ENCODE data around the gene CIITA.

CIITA gene

GRCh38 chr16:10879681-10880589 is 2.9 kb downstream of the CIITA start:
- DNase-seq = no peak

GRCh38 chr16:10880594-10881452 is 3.8 kb downstream of the CIITA start:
- DNase-seq = no peak

GRCh38 chr16:10881479-10882030 is 4.6 kb downstream of the CIITA start:
- DNase-seq = no peak

GRCh38 chr16:10883004-10883403 is 6.0 kb downstream of the CIITA start:
- DNase-seq = no peak

- no peak for DNase-seq
Measured at GRCh38 chr16:10885246-10885645, 8.2 kb downstream of the CIITA start.

GRCh38 chr16:10888320-10888937 is 11.4 kb downstream of the CIITA start:
- no peak for DNase-seq

- DNase-seq = no peak
Measured at GRCh38 chr16:10889855-10890254, 12.9 kb downstream of the CIITA start.

- no peak for DNase-seq
Measured at GRCh38 chr16:10892782-10893318, 15.8 kb downstream of the CIITA start.

GRCh38 chr16:10895053-10895946 is 18.3 kb downstream of the CIITA start:
- peak; percentile 18 for DNase-seq

- DNase-seq = no peak
Measured at GRCh38 chr16:10896165-10896564, 19.2 kb downstream of the CIITA start.

GRCh38 chr16:10896723-10897122 is 19.7 kb downstream of the CIITA start:
- DNase-seq = no peak

GRCh38 chr16:10897134-10897533 is 20.1 kb downstream of the CIITA start:
- no peak for DNase-seq

GRCh38 chr16:10902999-10903398 is 26.0 kb downstream of the CIITA start:
- DNase-seq = no peak

- no peak for DNase-seq
Measured at GRCh38 chr16:10906482-10906881, 29.5 kb downstream of the CIITA start.

GRCh38 chr16:10906914-10907756 is 30.1 kb downstream of the CIITA start:
- no peak for DNase-seq

GRCh38 chr16:10907757-10908045 is 30.7 kb downstream of the CIITA start:
- no peak for DNase-seq

GRCh38 chr16:10911267-10911666 is 34.3 kb downstream of the CIITA start:
- DNase-seq = no peak

- DNase-seq = no peak
Measured at GRCh38 chr16:10916534-10916933, 39.5 kb downstream of the CIITA start.

- DNase-seq = peak; percentile 85
Measured at GRCh38 chr16:10918294-10919002, 41.4 kb downstream of the CIITA start.

- DNase-seq = no peak
Measured at GRCh38 chr16:10919003-10919351, 42.0 kb downstream of the CIITA start.

Data from T1000 (cell line).